Neural crest cell (in vitro differentiated cells): ENCODE measurements around the gene RAB4A. TPM values are rescaled to one million over a fixed set of nuclear protein-coding genes. Genes with fewer than 3 reads are reported as not detected.
"Not testable (repeated sequence)": the region's sequence is repeated elsewhere in the genome, so short reads cannot be mapped to it uniquely, and the experiment has no call there.

Source experiments
- DNase-seq: peaks from one replicate; pipeline ENCODE4 v3.0.0; 2021; ENCODE audit warnings: low read depth, mixed read lengths, low spot score
- H3K27ac Mint-ChIP-seq: one replicate; pipeline ENCODE4 v1.8.0; 2021; ENCODE audit warnings: mild to moderate bottlenecking, mixed read lengths; ENCODE audit not compliant: unreplicated experiment
- H3K27me3 Mint-ChIP-seq: 2 replicates; pipeline ENCODE4 v1.8.0; 2021; ENCODE audit warnings: low read depth, mild to moderate bottlenecking, mixed read lengths
- H3K36me3 Mint-ChIP-seq: 2 replicates; pipeline ENCODE4 v1.8.0; 2021; ENCODE audit warnings: low read depth, mild to moderate bottlenecking, mixed read lengths
- H3K4me1 Mint-ChIP-seq: 2 replicates; pipeline ENCODE4 v1.8.0; 2021; ENCODE audit warnings: mixed read lengths
- H3K4me3 Mint-ChIP-seq: one replicate; pipeline ENCODE4 v1.8.0; 2021; ENCODE audit warnings: mild to moderate bottlenecking, mixed read lengths
- H3K9me3 Mint-ChIP-seq: 2 replicates; pipeline ENCODE4 v1.8.0; 2021; ENCODE audit warnings: mixed read lengths
- CTCF ChIP-seq: fragments of 200-600 bp; sonication (generic); conservative IDR thresholded peaks from 2 replicates; pipeline ENCODE4 v1.5.0; 2021; ENCODE audit warnings: antibody characterized with exemption, mild to moderate bottlenecking
- total RNA-seq: library from RNA; stranded (reverse); gene quantifications from 2 replicates; pipeline ENCODE4 v1.2.1, GENCODE V29; 2021

RAB4A gene
- total RNA-seq, 1 donor from 2014 or later: 69.0 TPM

- H3K9me3 Mint-ChIP-seq: no peaks in the 10 kb centered on the region
- H3K27ac Mint-ChIP-seq: no peak overlapping the region
- peaks cover 12% of the 10 kb centered on the region for H3K36me3 Mint-ChIP-seq
- no peak overlapping the region for H3K4me3 Mint-ChIP-seq
- peaks cover 15% of the 10 kb centered on the region for H3K4me1 Mint-ChIP-seq
- no peak for TF ChIP-seq CTCF
- DNase-seq: no peak
- no peaks in the 10 kb centered on the region for H3K27me3 Mint-ChIP-seq
Measured at GRCh38 chr1:229286099-229286766, 15.3 kb downstream of the RAB4A start.

DNA sequence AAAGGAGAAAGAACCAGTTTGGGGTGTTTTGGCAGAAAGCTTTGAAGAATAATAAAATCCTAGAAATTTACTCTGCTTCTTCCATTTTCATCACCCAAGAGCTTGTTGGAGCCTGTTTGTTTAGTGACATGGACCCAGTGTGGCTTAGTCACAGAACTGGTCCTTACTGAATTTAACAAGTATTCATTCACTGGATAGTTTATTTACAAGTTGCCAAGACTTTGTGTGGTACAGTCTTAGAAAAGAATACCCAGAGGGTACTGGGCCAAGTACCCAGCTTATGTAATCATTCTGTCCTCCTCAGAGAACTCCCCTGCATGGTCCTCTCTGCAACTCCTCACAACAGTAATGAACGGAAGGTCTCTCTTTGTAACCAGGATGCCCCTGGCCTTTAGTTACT is 16.4 kb downstream of the RAB4A start:
- Mint-ChIP-seq H3K4me3 (no peak overlapping the region), H3K4me1 (peaks cover 13% of the 10 kb centered on the region), H3K27ac (no peak overlapping the region), H3K9me3 (no peaks in the 10 kb centered on the region), H3K36me3 (peaks cover 15% of the 10 kb centered on the region), H3K27me3 (no peaks in the 10 kb centered on the region)
- DNase-seq: no peak
- TF ChIP-seq CTCF: no peak

DNA sequence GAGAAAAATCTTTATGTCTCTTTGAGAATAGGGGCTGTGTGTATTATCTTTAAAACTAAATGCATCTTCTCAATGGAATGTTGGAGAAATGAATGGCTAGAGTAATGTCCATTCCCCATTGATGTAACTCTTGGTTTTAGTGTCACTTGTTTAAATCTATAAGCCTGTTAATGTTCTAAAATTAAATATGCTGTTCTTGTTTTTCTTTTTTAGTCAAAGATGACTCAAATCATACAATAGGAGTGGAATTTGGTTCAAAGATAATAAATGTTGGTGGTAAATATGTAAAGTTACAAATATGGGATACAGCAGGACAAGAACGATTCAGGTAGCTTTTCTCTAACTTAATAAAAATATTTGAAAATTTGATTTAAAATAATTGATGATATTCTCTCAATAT is 17.6 kb downstream of the RAB4A start:
- no peak for TF ChIP-seq CTCF
- H3K4me3 Mint-ChIP-seq: no peak overlapping the region
- H3K27ac Mint-ChIP-seq: no peak overlapping the region
- no peak for DNase-seq
- peaks cover 4% of the 10 kb centered on the region for H3K4me1 Mint-ChIP-seq
- no peaks in the 10 kb centered on the region for H3K9me3 Mint-ChIP-seq
- H3K36me3 Mint-ChIP-seq: peaks cover 13% of the 10 kb centered on the region
- H3K27me3 Mint-ChIP-seq: no peaks in the 10 kb centered on the region

DNA sequence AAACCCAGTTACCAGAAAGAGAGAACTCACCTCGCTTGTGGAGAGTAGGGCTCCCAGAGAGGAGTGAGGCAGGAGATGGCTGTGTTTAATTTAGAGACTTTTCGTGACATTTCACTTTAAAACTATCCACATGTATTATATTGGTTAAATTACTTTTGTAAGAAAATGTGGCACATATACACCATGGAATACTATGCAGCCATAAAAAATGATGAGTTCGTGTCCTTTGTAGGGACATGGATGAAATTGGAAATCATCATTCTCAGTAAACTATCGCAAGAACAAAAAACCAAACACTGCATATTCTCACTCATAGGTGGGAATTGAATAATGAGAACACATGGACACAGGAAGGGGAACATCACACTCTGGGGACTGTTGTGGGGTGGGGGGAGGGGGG is 20.8 kb downstream of the RAB4A start:
- not testable (repeated sequence) for H3K4me1 Mint-ChIP-seq, DNase-seq, H3K27me3 Mint-ChIP-seq, H3K4me3 Mint-ChIP-seq, H3K9me3 Mint-ChIP-seq, H3K27ac Mint-ChIP-seq
- H3K36me3 Mint-ChIP-seq: peaks cover 14% of the 10 kb centered on the region

- H3K27ac Mint-ChIP-seq: no peak overlapping the region
- H3K4me3 Mint-ChIP-seq: no peak overlapping the region
- no peaks in the 10 kb centered on the region for H3K27me3 Mint-ChIP-seq
- no peaks in the 10 kb centered on the region for H3K9me3 Mint-ChIP-seq
- TF ChIP-seq CTCF: no peak
- peaks cover 15% of the 10 kb centered on the region for H3K36me3 Mint-ChIP-seq
- no peak for DNase-seq
- H3K4me1 Mint-ChIP-seq: peaks cover 4% of the 10 kb centered on the region
Measured at GRCh38 chr1:229293528-229294204, 22.8 kb downstream of the RAB4A start.

DNA sequence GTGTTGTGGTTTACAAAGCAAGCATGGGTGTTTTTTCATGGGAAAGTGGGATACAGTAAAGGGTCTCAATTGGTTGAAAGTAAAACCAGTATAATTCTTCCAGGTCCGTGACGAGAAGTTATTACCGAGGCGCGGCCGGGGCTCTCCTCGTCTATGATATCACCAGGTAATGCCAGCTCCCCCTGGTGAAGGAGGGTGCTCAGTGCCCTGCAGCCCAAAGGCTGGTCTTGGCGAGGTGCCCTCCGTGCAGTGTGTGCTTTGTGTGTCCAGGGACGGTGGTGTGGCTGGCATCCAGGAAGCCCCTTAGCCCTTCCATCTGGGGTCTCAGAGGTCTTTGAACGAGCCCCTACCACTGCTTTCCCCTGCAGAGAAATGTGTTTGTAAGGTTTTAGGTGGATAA is 24.8 kb downstream of the RAB4A start:
- Mint-ChIP-seq H3K27me3 (no peaks in the 10 kb centered on the region), H3K9me3 (no peaks in the 10 kb centered on the region), H3K4me3 (no peak overlapping the region), H3K36me3 (peaks cover 24% of the 10 kb centered on the region), H3K27ac (no peak overlapping the region), H3K4me1 (peaks cover 4% of the 10 kb centered on the region)
- no peak for DNase-seq
- no peak for TF ChIP-seq CTCF
